WI38 (cell line): ENCODE measurements around the gene ANKRD39.

Source experiments
- H3K4me3 ChIP-seq: 2 replicates; pipeline ENCODE4 v1.5.1; 2011; ENCODE audit warnings: low read depth, mild to moderate bottlenecking, control low read depth, low read length
- CTCF ChIP-seq: IDR thresholded peaks from 2 replicates; pipeline ENCODE4 v1.5.1; 2012; ENCODE audit warnings: low read depth, mild to moderate bottlenecking, control low read depth, low read length

ANKRD39 gene

DNA sequence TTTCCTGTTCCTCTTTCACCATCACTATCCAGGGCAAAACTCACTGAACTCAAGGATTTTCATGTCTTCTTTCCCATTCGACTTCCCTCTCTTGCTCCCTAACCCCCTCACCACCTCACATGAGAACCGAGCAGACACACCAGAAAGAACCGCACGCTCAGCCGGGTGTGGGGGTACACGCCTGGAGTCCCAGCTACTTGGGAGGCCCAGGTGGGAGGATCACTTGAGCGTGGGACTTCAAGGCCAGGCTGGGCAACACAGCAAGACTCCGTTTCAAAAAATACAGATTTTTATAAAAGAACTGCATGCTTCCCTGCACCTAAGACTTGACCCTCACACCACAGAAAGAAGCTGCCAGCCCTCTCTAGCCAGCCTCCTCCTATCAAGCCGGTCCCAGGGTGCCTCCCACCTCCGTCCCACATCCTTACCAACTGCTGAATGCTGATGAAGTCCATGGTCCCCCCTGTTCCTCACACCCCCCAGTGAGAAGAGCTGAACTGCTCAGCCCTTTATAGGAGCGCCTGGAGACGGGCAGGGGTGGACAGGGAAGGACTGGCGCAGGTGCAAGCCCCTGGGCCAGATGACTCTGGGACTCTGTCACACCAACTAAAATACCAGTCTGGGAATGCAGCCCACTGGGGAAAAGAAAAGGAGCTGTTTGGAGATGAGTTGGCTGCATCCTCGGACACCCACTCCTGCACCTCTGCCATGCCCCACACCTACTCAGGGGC, 14.1 kb downstream of the ANKRD39 start, which contains the start of gene ANKRD23:
Gene ANKRD23 (minus strand): TSS at position 484 of the 731 bp plus-strand sequence. CDS start 29 bp downstream, at position 455.
- no peak for TF ChIP-seq CTCF
- H3K4me3 ChIP-seq = no peak within 1 kb of the TSS

- no peak overlapping the region for H3K4me3 ChIP-seq
- TF ChIP-seq CTCF = no peak
Measured at GRCh38 chr2:96842600-96842999, 15.2 kb downstream of the ANKRD39 start.

GRCh38 chr2:96841701-96842495, 15.9 kb downstream of the ANKRD39 start:
- H3K4me3 ChIP-seq = no peak overlapping the region
- TF ChIP-seq CTCF = no peak

DNA sequence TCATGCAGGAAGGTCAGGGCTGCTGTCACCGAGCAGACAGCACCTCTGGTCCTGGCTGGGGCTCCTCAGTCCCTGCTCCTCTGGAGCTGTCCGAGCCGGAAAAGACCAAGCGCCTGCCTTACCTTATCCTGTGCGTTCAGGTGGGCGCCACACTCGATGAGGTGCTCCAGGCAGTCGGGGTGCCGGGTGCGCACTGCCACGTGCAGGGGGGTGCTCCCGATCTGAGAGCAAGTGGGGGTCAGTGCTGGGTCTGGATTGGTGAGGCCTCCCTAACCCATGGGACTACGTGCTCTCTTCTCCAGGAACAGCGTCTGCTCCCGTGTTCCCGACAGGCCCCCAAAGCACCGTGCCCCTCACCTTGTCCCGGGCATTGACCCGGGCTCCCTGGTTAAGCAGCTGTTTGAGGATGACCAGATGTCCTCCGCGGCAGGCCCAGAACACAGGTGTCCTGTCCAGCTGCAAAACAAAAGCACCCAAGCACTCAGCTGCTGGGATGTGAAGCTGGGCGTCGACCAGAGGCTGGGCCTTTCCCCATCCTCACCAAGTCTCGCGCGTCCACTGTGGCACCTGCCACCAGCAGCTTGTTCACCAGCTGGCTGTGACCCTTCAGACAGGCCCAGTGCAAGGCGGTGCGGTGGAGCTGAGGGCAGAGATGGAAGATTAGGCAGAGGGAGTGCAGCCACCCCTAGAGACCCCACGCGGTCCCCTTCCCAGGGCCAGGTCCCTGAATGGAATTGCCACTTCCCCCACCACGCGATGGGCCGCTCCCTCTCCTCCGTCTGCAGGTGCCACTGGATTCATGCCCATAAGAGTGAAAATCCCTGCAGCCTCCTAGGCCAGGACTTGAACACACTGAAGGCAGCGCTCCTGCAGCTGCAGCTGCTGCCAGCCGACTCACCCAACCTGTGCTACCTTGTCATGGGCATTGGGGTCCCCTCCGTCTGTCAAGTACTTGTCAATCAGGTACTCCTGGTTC, 17.7 kb downstream of the ANKRD39 start:
- H3K4me3 ChIP-seq = no peak overlapping the region

GRCh38 chr2:96839293-96839874, 18.4 kb downstream of the ANKRD39 start:
- no peak for TF ChIP-seq CTCF

More for the DNA sequence above, 17.7 kb downstream of the ANKRD39 start:
- no peak for TF ChIP-seq CTCF

GRCh38 chr2:96838345-96839292, 19.2 kb downstream of the ANKRD39 start:
- no peak overlapping the region for H3K4me3 ChIP-seq

More at GRCh38 chr2:96839293-96839874, 18.4 kb downstream of the ANKRD39 start:
- no peak overlapping the region for H3K4me3 ChIP-seq

More at GRCh38 chr2:96838345-96839292, 19.2 kb downstream of the ANKRD39 start:
- TF ChIP-seq CTCF = no peak
